IPS-18a (cell line): ENCODE results near the gene USP32.
"Not testable (repeated sequence)": the region's sequence is repeated elsewhere in the genome, so short reads cannot be mapped to it uniquely, and the experiment has no call there.

Experiments
- H3K27ac ChIP-seq: one replicate; pipeline ENCODE4 v1.5.1; 2013; ENCODE audit warnings: low read length
- H3K27me3 ChIP-seq: one replicate; pipeline ENCODE4 v1.6.1; 2013; ENCODE audit warnings: mild to moderate bottlenecking, low read length; ENCODE audit not compliant: control insufficient read depth, insufficient read depth
- H3K36me3 ChIP-seq: one replicate; pipeline ENCODE4 v1.6.1; 2013; ENCODE audit warnings: low read depth, low read length; ENCODE audit not compliant: control insufficient read depth
- H3K4me1 ChIP-seq: one replicate; pipeline ENCODE4 v1.6.1; 2013; ENCODE audit warnings: low read depth, low read length; ENCODE audit not compliant: control insufficient read depth
- H3K4me3 ChIP-seq: one replicate; pipeline ENCODE4 v1.5.1; 2013; ENCODE audit warnings: low read length
- H3K9ac ChIP-seq: one replicate; pipeline ENCODE4 v1.6.1; 2013; ENCODE audit warnings: mild to moderate bottlenecking, low read length, moderate library complexity
- H3K9me3 ChIP-seq: one replicate; pipeline ENCODE4 v1.6.1; 2013; ENCODE audit warnings: low read depth, low read length; ENCODE audit not compliant: control insufficient read depth

Gene USP32

DNA sequence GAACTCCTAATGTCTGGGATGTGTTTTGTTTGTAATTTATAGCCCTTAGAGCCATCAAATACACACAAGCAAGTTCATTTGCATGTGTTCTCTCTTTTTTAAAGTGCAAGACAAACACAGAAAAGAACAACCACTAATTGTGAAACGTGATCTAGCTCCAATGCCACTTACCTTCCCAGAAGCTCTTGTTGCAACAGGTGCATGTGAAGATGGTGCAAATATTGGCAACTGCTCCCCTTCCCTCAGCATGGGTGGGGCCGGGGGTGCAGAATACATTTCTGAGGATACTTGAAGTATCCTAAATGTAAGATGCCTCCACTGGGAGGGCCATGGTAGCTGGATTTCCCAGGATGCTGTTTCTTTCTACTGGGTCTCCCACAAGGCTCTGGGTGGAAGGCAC, 213.8 kb downstream of the USP32 start:
- H3K36me3 ChIP-seq: peaks cover 31% of the 10 kb centered on the region
- not testable (repeated sequence) for H3K9ac ChIP-seq, H3K4me3 ChIP-seq, H3K27ac ChIP-seq, H3K4me1 ChIP-seq, H3K9me3 ChIP-seq, H3K27me3 ChIP-seq

DNA sequence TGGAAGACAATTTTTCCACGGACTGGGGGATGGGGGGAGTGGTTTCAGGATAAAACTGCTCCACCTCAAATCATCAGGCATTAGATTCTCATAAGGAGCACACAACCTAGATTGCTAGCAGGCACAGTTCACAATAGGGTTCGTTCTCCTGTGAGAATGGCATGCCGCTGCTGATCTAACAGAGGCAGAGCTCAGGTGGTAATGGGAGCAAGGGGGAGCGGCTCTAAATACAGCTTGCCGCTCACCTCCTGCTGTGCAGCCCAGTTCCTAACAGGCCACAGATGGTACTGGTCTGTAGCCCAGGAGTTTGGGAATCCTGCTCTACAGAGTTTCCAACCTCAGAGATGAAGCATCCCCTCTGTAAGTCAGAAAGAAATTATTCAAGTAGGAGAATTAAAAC, 215.2 kb downstream of the USP32 start:
- not testable (repeated sequence) for H3K9ac ChIP-seq, H3K27ac ChIP-seq, H3K4me1 ChIP-seq, H3K9me3 ChIP-seq, H3K4me3 ChIP-seq, H3K27me3 ChIP-seq
- H3K36me3 ChIP-seq: peaks cover 20% of the 10 kb centered on the region

DNA sequence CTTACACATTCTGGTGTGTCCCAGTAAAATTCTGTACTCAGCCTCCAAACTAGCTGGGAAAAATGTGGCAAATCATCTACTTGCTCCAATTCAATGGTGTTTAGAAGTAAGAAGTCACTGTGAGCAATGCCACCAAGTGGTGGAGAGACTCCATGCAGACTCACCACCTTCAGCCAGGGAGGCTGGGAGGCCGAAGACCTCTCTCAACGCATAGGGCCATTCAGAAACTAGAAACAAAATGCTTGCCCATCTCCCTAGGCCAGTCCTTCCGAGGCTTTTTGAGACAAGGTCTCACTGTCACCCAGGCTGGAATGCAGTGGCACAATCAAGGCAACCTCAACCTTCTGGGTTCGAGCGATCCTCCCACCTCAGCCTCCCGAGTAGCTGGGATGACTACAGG, 217.2 kb downstream of the USP32 start:
- H3K4me3 ChIP-seq, H3K9me3 ChIP-seq, H3K27me3 ChIP-seq, H3K9ac ChIP-seq, H3K27ac ChIP-seq, H3K4me1 ChIP-seq: not testable (repeated sequence)
- H3K36me3 ChIP-seq: peaks cover 13% of the 10 kb centered on the region

DNA sequence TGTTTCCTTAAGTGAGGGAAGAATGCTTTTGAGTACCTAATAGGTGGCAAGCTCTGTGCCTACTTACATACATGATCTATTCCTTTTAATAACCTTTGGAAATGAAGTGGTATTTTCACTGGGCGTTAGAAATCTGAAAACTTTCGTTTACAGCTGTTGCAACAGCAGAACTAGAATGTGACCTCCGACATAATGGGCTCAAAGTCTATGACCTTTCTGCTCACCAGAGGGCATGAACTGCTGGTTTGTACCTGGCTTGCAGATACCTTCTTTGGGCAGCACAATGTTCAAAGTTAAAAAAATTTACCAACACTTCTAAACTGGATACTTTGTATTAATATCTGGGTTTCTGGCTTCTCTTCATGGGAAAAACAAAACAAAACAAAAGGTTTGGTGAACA, 217.9 kb downstream of the USP32 start:
- H3K9me3 ChIP-seq: no peaks in the 10 kb centered on the region
- no peak overlapping the region for H3K4me3 ChIP-seq
- H3K9ac ChIP-seq: no peak overlapping the region
- no peaks in the 10 kb centered on the region for H3K27me3 ChIP-seq
- peaks cover 10% of the 10 kb centered on the region for H3K36me3 ChIP-seq
- H3K27ac ChIP-seq: no peak overlapping the region
- no peaks in the 10 kb centered on the region for H3K4me1 ChIP-seq

DNA sequence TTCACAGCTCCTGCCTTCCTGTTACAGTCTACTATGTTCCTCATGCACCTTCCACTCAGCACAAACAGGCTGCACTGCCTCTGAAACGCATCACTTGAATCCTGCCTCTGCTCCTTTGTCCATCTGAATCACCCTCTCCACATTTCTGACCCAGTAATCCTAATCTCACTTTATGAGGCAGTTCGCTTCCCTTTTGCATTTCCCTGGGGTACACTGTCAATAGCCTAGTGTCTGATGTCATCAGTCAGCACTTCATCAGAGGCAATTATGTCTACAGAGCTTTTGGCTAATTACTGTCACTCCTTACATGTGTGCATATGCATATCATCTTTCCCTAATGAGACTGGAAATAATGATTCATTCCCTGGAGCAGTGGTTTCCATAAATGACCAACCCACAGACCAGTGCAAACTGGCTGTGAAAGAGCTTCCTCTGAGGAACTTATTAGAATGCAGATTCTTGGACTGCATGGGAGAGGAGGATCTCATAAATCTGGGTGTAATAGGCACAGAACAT, 218.6 kb downstream of the USP32 start:
- Histone ChIP-seq H3K27ac (no peak overlapping the region), H3K36me3 (peaks cover 4% of the 10 kb centered on the region), H3K9me3 (no peaks in the 10 kb centered on the region), H3K4me3 (no peak overlapping the region), H3K27me3 (no peaks in the 10 kb centered on the region), H3K9ac (no peak overlapping the region), H3K4me1 (no peaks in the 10 kb centered on the region)

DNA sequence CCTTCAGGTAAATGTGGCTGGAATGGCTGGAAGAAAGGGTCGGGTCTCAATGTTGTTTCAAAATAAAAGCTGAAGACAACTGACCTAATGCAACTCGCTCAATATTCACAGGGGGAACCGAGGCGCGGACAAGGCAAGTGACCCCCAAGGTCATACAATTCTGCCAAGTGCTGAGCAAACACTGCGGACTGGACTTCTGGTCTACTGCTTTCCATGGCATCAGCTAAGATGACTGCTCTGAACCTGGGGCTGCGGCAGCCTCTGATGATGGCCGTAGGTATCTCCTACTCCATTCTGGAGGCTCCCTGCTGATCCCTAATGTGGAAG, 220.2 kb downstream of the USP32 start:
- no peak overlapping the region for H3K27ac ChIP-seq
- no peaks in the 10 kb centered on the region for H3K27me3 ChIP-seq
- H3K4me1 ChIP-seq: no peaks in the 10 kb centered on the region
- H3K9me3 ChIP-seq: no peaks in the 10 kb centered on the region
- no peak overlapping the region for H3K9ac ChIP-seq
- H3K4me3 ChIP-seq: no peak overlapping the region
- H3K36me3 ChIP-seq: no peaks in the 10 kb centered on the region

DNA sequence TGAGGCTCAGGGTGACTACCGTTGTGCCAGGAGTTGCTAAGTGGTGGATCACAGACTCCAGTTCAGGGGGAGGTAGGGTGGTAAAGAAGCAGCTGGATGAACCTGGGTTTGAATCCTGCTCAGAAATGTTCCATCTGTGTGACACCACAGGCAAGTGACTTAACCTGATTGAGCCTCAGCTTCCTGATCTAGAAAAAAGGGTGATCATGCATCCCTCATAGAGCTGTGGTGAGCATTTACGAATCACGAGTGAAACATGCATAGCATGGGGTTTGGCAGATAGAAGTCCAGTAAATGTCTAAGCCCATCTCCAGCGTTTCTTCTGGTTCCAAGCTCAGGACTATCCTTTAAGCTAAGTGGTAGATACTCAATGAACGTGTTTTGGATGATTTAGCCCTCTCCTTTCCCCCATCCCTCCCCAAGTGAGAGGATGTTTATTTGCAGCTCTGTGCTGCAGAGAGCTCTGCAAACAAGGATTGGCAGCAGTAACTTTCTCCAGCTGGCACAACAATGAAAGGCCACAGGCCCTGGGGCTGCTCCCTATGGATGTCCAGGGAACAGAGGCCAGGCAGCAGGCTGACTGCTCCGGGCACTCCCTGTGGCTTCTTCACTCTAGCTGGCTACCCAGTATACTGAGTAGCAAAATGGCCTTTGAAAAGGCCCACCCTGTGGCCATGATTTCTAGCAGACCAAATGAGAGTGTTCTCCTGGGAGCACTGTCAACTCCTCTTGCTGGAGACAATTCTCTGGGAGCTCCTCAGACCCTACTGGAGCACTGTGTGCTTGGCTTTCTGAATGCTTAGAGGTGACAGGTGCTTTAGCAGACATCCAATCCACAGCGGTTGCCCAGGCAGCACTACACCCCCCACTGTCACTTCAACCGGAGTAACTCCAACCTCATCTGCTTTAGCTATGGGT, 220.8 kb downstream of the USP32 start:
- H3K4me3 ChIP-seq: no peak overlapping the region
- no peaks in the 10 kb centered on the region for H3K36me3 ChIP-seq
- no peak overlapping the region for H3K27ac ChIP-seq
- H3K9ac ChIP-seq: no peak overlapping the region
- H3K9me3 ChIP-seq: no peaks in the 10 kb centered on the region
- H3K4me1 ChIP-seq: no peaks in the 10 kb centered on the region
- no peaks in the 10 kb centered on the region for H3K27me3 ChIP-seq

DNA sequence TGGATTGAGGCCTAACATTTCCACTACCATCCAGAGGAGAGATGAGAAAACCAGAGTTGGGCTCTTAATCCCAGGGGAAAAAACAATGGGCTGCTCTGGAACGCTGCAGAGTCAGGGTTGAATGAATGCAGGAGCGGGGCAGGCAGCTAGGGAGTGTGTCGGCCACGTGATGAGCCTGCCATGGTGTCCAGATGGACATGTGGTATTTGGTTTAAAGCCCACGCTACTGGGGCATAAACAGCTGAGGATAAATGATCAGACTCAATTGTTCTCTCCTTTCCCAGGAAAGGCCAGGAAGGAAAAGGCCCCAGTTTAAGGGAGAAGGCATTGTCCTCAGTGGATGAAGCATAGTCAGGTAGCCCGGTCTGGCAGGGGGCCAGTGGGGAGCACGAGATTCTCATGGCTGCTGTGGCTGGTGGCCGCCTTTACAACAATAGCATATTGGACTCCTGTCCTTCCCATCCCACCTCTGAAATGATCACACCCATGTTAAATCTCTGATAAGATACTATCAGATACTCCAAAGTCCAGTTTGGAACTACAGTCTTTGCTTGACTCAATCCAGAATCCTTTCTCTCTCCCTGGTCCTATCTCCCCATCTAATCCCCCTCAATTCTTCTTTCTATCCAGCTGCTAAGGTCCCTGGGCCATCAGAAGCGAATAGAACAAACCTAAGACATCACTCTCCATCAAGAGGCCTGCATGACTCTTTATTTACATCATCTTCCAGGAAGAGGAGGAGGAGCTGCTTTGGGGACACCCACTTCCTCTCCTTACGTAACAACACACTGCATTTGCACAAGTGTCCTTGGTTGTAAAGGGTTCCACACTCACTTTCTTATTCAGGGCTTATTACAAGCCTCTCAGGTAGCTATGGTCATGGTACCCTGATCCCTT, 221.8 kb downstream of the USP32 start:
- Histone ChIP-seq H3K9me3 (no peaks in the 10 kb centered on the region), H3K9ac (no peak overlapping the region), H3K4me3 (no peak overlapping the region), H3K4me1 (no peaks in the 10 kb centered on the region), H3K27me3 (no peaks in the 10 kb centered on the region), H3K27ac (no peak overlapping the region), H3K36me3 (no peaks in the 10 kb centered on the region)

DNA sequence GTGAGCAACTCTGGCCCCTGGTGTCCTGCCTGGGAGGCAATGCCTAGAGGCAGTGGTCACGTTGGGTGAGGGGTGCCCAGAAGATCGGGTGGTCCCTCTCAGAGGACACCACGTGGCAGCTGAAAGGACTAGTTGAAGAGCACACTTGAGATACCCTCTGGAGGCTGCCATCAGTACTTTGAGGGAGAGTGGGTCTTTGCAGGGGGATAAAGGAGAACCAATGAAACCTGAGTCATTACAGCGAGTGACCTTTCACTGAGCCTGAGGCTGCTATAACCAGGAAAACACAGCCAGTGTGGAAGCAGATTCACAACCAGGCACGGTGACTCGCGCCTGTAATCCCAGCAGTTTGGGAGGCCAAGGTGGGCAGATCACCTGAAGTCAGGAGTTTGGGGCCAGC, 223.3 kb downstream of the USP32 start:
- Histone ChIP-seq H3K4me1 (no peaks in the 10 kb centered on the region), H3K27me3 (no peaks in the 10 kb centered on the region), H3K9ac (no peak overlapping the region), H3K36me3 (no peaks in the 10 kb centered on the region), H3K4me3 (no peak overlapping the region), H3K27ac (no peak overlapping the region), H3K9me3 (no peaks in the 10 kb centered on the region)

DNA sequence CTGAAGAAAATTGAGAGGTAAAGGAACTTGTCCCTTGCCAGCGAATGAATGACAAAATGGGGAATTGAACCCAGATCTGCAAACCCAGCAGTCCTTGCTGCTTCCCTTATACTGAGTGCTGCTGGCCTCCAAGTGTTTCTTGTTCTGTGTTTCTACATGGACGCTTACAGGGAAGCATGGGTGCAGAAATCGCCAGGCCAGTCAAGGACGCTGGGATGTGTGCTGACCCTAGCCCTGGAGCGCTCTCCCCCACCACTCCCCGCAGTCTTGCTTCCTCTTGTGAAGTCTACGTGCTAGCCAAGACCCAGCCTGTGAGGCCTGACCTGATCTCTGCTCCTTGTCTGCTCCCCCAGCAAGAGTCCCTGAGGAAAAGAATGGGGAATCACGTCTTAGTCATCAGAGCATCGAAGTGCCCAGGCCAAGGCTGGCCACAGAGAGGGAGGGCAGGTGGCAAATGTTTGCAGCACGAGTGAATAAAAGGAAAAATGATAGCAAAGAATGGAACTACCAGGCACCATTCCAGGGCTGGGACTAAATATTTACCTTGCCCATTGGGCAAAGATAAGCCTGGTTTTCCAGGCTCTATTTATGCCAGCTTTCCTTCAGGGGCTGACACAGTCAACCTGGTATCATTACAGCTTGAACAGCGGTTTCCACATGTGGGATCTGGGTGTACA, 224.7 kb downstream of the USP32 start:
- Histone ChIP-seq H3K27me3 (no peaks in the 10 kb centered on the region), H3K4me3 (no peak overlapping the region), H3K9me3 (no peaks in the 10 kb centered on the region), H3K27ac (no peak overlapping the region), H3K36me3 (no peaks in the 10 kb centered on the region), H3K4me1 (peaks cover 6% of the 10 kb centered on the region), H3K9ac (no peak overlapping the region)

DNA sequence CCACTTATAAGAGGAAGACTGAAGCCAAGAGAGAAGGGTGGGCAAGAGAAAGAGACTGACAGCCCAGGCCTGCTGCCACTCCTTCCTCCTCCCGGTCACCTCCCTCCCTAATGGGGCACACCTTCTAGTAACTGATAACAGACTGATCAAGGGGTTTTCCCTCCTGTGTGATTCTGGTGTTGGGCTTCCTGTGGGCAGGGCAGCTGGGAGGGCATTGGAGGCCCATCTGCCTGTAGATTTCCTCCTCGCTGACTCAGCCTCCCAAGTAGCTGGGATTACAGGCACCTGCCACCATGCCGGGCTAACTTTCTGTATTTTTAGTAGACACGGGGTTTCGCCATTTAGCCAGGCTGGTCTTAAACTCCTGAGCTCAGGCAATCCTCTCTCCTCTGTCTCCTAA, 226.0 kb downstream of the USP32 start:
- Histone ChIP-seq H3K36me3 (no peaks in the 10 kb centered on the region), H3K27ac (no peak overlapping the region), H3K4me3 (no peak overlapping the region), H3K4me1 (peaks cover 17% of the 10 kb centered on the region), H3K9ac (no peak overlapping the region), H3K9me3 (no peaks in the 10 kb centered on the region), H3K27me3 (no peaks in the 10 kb centered on the region)
